ENCODE measurements around the gene CBFB.
"Not testable (repeated sequence)": the region's sequence is repeated elsewhere in the genome, so short reads cannot be mapped to it uniquely, and the experiment has no call there.

Gene CBFB

DNA sequence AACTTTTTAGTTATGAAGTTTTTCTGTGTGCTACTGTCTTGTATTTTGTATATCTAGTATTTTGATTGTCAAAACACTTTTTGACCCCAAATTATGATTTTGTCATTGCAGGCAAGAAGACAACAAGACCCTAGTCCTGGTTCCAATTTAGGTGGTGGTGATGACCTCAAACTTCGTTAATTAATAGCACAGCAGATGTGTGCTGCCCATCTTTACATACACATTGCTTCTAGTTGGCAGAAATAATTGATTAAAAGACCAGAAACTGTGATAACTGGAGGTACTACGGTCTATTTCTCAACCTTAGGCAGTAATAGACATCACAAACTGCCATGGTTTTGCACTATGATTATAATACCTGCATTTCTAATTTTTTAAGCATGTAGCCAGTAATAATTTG, 69.7 kb downstream of the CBFB start:
- no peak for DNase-seq (ENCODE audit: low spot score)

DNA sequence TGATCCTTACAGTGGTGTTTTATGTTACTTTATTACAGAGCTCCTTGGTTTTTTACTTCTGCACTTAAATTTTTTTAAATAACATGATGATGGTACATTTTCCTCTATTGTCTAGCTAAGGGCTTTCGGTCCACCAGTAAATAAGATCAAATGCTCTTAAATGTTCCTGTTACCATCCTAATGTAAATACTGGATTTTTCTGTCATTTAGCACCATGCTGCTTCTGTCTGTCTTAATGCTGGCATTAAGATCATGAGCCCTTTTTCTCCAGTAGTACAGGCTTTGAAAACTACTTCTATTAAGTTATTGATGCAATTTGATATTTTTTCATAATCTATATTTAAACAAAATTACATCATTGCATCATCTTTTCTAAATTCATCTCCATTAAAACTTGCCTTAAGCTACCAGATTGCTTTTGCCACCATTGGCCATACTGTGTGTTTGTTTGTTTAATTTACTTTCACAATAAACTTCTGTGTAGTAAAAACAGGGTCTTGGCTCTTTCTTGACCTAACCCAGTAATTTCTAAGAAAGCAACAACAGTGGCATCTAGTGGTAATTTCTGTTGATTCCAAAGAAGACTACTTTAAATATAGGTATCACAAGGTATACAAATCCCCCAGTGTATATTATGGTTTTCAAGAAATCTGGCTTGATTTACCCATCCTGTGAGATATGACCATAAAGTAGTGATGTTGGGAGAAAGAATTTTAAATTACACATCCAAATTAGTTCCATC, 71.8 kb downstream of the CBFB start:
- DNase-seq (ENCODE audit: low spot score) = peak; percentile 51

DNA sequence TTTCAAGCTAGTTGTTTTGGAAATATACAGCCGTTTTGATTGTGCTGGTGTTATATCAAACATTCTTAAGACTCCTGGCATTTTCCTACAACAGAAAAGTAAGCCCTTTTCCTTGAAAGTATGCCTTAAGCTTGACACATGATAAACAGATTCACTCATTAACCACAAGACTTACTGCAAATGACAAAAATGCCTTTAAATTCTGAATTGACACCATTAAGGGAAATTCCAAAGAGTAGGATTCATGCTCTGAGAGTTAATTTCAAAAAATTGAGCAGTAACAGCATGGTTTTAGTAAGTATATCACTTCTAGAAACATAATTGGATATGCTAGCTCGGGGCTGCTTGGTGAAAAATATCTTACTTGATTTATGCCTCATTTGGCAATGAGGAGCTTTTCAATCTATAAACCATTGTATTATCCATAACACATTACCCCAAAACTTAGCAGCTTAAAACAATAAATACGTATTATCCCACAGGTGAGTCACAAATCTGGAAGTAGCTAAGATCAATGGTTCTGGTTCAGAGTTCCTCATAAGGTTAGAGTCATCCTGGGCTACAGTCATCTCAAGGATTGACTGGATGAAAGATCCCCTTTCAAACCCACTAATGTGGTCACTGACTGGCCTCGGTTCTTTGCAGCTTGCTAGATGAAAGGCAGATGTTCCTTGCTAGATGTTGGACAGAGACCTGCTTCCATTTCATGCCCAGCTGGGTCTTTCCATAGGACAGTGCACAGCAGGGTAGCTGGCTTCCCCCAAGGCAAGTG, 72.5 kb downstream of the CBFB start:
- DNase-seq (ENCODE audit: low spot score) = no peak

DNA sequence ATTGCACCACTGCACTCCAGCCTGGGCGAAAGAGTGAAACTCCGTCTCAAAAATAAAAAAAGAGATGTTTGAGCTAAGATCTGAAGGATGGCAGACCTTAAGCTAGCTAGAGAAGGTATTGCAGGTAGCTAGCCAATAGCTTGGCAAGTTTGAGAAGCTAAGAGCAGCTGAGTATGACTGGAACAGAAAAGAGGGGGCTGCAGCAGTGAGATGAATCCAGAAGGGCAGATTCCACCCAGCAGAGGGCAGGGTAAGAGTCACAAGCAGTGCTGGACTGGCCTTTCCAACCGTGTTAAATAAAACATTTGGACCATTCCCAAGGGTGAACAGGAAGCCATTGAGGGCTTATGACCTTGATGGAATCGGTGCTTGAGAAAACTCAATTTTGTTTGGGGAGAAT, 75.1 kb downstream of the CBFB start:
- peak; percentile 49 for DNase-seq (ENCODE audit: low spot score)

DNA sequence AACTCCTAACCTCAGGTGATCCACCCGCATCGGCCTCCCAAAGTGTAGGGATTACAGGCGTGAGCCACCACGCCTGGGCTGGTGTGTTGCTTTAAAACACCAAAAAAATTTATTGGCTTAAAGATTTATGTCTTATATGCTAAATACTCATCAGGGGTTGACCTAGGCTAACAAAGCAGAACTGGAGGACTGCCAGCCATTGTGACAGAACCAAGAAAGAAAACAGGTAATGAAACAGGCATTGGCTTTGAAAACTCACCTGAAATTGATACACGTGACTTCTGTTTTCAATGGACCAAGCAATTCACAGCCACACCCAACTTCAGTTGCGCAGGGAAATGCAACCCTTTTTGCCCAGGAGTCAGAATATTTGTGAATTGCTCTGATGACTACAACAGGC, 75.9 kb downstream of the CBFB start:
- DNase-seq (ENCODE audit: low spot score) = no peak

DNA sequence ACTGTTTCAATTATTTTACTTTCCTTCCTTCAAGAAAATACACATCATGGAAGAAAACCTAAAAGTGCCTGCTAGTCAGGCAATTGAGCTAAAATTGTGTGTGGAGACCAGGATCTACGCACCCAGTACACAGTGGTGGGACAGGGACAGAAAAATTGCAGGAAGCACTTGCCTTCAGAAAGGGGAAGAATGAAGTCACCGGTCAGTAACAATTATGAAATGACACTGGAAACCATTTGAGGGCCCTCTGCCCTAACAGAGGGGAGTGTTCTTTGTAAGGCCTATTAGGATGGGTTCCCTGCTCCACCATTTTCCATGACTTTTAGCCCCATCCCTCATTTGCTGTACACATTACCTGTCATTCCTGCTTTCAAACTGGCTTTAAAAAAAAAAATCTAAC, 76.3 kb downstream of the CBFB start:
- DNase-seq (ENCODE audit: low spot score) = no peak

DNA sequence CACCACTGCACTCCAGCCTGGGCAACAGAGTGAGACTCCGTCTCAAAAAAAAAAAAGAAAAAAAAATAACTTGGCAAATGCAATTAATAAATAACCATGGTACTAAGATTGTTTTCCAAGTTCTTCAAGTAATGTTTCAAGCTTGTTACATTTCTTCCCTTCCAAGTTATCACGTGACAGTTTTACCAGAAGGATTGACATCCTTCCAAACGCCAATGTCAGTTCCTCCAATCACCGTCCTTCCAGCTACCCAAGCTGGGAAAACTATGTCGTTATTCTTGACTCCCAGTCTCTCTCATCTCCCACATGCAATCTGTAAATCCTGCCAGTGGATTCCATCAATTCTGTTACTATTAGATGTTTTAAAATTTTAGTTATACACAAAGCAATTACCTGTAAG, 76.9 kb downstream of the CBFB start:
- DNase-seq (ENCODE audit: low spot score) = no peak

DNA sequence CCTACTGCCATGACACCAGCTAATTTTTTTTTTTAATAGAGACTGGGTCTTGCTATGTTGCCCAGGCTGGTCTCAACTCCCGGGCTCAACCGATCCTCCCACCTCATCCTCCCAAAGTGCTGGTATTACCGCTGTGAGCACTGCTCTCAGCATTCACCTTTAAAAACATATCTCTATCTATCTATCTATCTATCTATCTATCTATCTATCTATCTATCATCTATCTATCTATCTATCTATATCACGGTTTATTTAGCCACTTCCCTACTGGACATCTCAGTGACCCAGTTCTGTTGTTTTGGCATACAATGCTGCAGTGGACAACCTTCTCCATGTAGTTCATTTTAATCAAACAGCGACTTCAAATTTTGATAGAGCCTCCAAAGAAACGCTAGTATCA, 79.5 kb downstream of the CBFB start:
- no peak for DNase-seq (ENCODE audit: low spot score)

DNA sequence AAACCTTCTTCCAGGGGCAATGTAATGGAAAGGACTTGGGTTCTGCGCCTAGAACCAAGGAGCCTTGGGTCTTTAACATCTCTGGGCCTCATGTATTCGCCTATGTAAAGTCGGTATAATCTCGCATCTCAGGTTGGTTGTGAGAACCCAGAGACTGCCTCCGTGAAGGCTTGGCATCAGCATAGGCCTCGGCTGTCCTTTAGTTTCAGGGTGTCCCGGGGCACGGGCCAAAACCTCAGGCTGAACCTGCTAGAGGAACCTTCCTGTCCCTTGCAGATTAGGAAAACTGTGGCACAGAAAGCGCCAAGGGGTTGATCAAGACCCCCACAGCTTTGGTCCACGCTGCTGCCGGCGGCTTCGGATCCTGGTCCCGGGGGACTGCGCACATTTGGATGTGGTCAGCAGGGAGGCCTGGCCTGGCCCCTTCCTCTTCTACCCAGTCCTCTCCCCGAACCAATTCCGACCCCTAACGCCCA, 80.0 kb downstream of the CBFB start:
- DNase-seq (ENCODE audit: low spot score) = no peak

DNA sequence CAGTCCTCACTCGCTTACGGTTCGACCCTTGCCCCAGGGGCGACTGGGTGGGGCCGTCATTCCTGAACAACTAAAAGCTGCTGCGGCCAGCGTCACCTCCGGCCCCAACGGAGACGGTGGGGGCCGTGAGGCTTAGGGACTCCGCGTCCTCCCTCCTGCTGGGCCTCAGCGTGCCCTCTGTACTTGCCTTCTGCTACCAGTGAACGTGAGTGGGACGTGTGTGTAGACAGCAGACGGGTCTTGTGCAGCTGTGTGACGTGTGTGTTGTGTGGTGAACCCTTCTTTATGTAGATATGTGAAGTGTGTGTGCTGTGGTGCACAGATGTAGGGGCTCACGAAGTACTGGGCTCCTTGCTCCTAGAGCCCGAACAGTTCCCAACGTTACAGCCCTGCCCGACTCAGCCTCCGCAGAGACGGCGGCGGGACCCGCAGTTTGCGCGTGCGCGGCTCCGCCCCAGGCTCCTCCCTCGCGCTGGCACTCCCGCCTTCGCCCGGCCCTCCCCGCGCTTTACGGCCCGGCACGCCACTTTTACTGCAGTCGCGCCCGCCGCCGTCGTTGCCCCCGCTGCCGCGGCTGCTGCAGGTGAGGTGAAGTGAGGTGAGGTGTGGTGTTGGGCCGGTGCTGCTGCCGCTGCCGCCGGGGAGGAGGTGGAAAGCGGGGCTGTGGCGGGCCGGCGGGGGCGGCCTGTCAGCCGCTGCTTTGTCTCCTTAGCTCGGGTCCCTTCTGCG, 80.6 kb downstream of the CBFB start, which contains the start of gene PHAF1:
Gene PHAF1 (plus strand): TSS at position 535 of the 729 bp plus-strand sequence. CDS start 235 bp downstream, outside the sequence.
- peak; percentile 91 for DNase-seq (ENCODE audit: low spot score)

DNA sequence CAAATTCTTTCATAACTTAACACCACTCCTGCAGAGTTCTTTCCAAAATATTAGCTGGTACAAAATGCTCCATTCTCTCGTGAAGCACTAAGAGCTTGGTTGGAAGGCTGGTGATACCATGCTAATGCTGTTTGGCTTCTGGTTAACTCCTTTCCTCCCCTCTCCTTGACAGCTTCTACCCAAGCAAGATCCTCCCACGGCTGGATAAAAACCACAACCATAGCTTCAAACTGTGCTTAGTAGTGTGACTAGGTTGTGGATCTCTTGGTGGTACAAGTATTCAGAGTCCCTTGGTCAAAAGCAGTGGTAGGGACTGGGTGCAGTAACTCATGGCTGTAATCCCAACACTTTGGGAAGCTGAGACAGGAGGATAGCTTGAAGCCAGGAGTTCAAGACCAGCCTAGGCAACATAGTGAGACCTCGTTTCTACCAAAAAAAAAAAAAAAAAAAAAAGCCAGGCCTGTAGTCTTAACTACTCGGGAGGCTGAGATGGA, 83.0 kb downstream of the CBFB start:
- DNase-seq (ENCODE audit: low spot score) = no peak

DNA sequence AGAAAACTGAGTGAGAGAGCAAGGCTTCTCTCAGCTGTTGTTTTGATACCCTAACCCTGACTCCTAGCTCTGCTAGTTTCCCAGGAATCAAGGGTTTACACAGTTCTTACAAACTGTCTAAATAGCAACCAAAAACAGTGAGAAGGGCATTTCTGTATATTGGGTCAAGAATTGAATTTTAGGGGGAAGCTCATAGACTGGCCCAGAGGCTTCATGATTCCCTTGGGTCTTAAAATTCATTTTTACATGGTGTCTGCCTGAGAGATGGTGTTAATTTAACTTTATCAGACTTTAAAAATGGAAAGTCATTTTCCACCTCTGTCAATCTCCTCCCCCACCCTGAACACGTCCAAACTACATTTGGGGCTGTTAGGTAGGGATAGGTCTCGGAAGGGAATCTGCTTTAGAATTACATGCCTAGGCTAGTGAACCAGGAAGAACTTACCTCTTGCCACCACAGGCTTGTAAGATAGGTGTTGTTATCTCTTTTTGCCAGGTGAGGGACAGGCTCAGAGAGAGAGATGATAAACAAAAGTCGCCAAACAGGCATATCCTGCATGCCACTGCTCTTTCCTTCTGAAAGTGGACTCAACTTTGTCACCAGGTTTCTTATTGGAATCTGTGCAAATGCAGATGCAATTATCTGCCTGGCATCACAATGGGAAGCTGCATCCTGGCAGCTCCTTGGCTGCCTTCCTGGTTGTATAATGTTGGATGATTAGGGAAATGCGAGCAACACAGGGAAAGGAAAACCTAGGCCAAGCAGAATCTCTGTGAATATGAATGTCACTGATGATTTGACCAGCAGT, 83.8 kb downstream of the CBFB start:
- DNase-seq (ENCODE audit: low spot score) = no peak

DNA sequence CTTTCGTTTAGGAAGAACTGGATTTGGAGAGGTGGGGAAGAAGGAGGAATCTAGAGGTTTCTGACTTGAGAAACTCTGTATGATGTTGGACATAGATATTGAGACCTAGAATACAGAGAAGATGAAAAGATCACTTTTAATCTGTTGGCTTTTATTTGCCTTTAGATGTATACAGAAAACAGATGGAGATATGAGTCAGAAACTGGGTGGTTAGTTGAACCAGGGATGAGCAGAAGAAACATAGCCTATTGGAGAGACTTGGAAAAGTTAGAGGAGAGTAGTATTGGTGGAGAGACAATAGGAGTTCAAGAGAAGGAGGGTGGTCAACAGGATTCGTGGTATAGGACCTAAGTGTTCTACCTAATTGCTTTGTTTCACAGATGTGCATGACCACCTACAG, 85.8 kb downstream of the CBFB start:
- no peak for DNase-seq (ENCODE audit: low spot score)

DNA sequence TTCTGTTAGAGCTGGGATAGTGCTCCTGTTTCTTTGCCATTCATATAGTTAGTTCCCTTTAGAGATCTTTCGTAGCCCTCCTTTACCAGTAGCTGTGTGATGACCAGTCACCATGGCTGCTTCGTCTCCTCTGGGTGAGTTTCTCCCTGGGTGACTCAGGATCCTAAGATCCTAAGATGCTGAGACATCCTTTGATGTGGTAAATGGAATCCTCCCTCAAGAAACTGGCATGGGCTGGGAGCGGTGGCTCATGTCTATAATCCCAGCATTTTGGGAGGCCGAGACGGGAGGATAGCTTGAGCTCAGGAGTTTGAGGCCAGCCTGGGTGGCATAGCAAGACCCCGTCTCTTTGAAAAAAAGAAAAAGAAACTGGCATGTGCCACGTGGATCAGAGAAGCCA, 86.7 kb downstream of the CBFB start:
- no peak for DNase-seq (ENCODE audit: low spot score)

DNA sequence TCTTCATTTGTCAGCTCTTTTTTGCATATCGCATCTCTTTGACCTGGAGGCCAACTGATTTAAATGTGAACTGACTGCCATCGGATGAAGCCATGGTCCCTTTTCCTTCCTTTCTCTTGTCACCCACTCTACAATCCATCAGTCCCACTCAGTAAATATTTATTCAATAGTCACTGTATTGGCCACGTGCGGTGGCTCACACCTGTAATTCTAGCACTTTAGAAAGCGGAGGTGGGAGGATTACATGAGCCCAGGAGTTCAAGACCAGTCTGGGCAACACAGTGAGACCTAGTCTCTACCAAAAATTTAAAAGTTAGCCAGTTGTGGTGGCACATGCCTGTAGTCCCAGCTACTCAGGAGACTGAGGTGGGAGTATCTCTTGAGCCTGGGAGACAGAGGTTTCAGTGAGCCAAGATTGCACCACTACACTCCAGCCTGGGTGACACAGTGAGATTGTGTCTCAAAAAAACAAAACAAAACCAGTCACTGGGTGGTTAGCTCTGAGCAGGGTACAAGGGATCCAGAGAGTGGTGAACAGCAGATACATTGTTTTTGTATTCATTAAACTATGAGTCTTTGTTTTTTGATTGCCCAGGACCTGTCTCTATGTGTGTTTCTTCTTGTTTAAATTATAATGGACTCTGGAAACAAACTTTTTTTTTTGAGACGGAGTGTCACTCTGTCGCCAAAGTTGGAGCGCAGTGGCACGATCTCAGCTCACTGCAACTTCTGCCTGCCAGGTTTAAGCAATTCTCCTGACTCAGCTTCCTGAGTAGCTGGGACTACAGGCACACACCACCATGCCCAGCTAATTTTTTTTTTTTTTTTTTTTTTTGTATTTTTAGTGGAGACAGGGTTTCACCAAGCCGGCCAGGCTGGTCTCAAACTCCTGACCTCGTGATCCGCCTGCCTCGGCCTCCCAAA, 87.7 kb downstream of the CBFB start:
- no peak for DNase-seq (ENCODE audit: low spot score)

DNA sequence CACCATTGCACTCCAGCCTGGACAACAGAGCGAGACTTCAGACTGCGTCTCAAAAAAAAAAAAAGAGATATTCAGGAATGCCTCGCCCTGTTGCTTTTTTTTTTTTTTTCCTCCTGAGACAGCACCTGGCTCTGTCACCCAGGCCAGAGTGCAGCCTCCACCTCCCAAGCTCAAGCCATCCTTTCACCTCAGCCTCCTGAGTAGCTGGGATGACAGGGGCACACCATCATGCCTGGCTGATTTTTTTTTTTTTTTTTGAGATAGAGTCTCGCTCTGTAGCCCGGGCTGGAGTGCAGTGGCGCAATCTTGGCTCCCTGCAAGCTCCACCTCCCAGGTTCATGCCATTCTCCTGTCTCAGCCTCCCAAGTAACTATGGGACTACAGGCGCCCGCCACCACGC, 88.8 kb downstream of the CBFB start:
- no peak for DNase-seq (ENCODE audit: low spot score)

DNA sequence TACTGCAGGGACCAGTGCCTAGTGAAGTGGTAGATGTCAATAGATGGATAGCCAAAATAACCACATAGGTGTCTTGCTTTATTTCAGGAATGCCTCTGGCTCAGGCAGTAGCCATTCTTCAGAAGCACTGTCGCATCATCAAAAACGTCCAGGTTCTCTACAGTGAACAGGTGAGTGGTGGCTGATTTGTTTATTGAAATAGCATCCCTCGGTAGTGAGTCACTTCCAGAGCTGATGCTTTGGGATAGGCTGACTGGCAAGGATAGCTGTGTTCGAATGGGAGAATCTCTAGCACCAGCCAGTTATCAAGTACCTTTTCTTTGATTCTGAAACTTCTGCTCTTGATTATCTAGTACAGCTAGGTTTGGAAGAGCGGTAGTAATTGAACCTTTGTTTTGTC, 91.1 kb downstream of the CBFB start:
- DNase-seq (ENCODE audit: low spot score) = no peak

DNA sequence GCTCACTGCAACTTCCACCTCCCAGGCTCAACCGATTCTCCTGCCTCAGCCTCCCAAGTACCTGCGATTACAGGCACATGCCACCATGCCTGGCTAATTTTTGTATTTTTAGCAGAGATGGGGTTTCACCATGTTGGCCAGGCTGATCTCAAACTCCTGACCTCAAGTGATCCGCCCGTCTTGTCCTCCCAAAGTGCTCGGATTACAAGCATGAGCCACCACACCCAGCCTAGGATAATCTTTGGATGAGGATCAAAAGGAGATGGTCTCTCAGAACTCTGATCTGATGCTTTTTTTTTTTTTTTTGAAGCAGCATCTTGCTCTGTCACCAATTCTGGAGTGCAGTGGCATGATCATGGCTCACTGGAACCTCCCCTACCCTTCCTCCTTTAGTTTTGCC, 93.8 kb downstream of the CBFB start:
- DNase-seq (ENCODE audit: low spot score) = not testable (repeated sequence)

DNA sequence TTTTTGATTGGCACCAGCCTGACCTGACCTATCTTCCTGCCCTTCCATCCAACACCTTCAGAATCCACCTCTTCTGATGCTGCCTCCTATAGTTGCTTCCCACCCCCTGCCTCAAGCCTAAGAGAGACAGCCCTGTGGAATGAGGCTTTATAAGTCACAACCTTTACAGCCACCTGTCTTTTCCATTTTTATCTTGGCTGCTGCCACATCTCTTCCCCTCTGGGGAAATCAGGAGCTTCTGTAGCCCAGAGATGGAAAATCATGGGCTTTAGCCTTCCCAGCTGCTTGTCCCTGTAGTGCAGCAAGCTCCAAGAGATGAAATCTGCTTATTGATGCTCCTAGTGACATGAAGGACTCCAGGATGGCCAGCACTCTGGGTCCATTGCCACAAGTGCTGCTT, 99.5 kb downstream of the CBFB start:
- DNase-seq (ENCODE audit: low spot score) = no peak

DNA sequence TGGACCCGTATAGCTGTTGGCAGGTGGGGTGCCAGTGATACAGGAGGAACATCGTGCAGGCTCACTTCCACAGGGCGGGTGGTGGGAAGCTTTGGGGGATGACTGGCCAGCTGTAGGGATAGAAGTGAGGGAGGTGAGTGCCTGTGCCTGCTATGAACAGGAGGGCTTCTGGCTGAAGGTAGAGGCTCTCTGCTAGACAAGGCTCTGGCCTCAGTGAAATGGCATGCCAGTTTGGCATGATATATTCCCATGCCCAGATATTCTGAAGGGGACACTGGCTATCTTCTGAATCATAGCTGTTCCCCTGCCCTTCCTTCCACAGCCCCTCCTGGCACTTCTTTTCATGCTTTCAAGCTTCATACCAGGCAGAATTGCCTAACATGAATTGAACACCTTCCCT, 99.9 kb downstream of the CBFB start:
- DNase-seq (ENCODE audit: low spot score) = no peak

DNA sequence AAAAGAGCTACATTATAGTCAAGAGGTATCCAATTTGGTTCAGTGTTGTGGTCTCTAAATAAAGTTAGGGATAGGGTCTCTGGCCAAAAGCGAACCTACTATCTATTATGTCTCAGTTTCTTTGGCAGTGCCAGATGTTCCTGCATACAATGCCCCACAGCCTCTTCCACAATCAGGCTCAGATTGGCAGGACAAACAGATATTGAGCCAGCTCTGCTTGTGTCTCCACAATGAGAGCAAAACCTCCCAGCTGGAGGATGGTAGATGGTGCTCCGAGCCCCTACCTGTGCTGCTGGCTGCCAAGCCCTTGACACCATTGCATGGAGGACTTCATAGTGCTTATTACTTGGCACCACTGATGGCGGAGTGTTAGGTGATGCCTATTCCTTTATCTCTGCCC, 100.5 kb downstream of the CBFB start:
- DNase-seq (ENCODE audit: low spot score) = no peak
